Testis (tissue), 2 donors: ENCODE data around the gene NR4A1.

Experiments
- POLR2A ChIP-seq: fragments of 450-650 bp; IDR thresholded peaks from one replicate; pipeline ENCODE4 v1.6.1; 2017; ENCODE audit warnings: antibody characterized with exemption, mild to moderate bottlenecking, moderate library complexity
- TF ChIP-seq, protein P1 (sequence below), 3 experiments: fragments of 450-650 bp in 2 of 3; fragments of 200-600 bp in 1 of 3; sonication (generic) in 1 of 3; IDR thresholded peaks; one replicate each; pipeline ENCODE4 v1.5.1; 2016 to 2019; ENCODE audit warnings: antibody characterized with exemption in 3 of 3, mild to moderate bottlenecking in 2 of 3, moderate library complexity in 1 of 3

- TF ChIP-seq, protein P1, sequence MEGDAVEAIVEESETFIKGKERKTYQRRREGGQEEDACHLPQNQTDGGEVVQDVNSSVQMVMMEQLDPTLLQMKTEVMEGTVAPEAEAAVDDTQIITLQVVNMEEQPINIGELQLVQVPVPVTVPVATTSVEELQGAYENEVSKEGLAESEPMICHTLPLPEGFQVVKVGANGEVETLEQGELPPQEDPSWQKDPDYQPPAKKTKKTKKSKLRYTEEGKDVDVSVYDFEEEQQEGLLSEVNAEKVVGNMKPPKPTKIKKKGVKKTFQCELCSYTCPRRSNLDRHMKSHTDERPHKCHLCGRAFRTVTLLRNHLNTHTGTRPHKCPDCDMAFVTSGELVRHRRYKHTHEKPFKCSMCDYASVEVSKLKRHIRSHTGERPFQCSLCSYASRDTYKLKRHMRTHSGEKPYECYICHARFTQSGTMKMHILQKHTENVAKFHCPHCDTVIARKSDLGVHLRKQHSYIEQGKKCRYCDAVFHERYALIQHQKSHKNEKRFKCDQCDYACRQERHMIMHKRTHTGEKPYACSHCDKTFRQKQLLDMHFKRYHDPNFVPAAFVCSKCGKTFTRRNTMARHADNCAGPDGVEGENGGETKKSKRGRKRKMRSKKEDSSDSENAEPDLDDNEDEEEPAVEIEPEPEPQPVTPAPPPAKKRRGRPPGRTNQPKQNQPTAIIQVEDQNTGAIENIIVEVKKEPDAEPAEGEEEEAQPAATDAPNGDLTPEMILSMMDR (IDR thresholded peaks at IDR 0.05), result no peak
- TF ChIP-seq POLR2A, result no peak
These were observed 9.4 kb downstream of the NR4A1 start for GRCh38 chr12:52060498-52061177.
